H1 (cell line): ENCODE results near the gene SEMA5B.

Experiments
- ATF2 ChIP-seq: IDR thresholded peaks from 2 replicates; pipeline ENCODE4 v1.6.1; 2012; ENCODE audit warnings: low read length, inconsistent platforms
- CTCF ChIP-seq, 3 experiments: IDR thresholded peaks; 1 replicate in 2 of 3; 2 replicates in 1 of 3; pipeline versions ENCODE4 v1.5.1 to v1.6.1; 2011; ENCODE audit warnings: low read length in 3 of 3, mild to moderate bottlenecking in 3 of 3, inconsistent platforms in 2 of 3, low read depth in 1 of 3, moderate library complexity in 1 of 3; ENCODE audit not compliant: insufficient read depth in 1 of 3; ENCODE audit errors: control extremely low read depth in 1 of 3
- EZH2 ChIP-seq: fragments of 200-600 bp; sonication (generic); IDR thresholded peaks from 2 replicates; pipeline ENCODE4 v1.7.1; 2012; ENCODE audit warnings: low read depth, mild to moderate bottlenecking, moderate library complexity, low read length, inconsistent platforms; ENCODE audit not compliant: severe bottlenecking
- KDM1A ChIP-seq: fragments of 200-600, 300-600 bp; sonication (generic); IDR thresholded peaks from 2 replicates; pipeline ENCODE4 v1.7.1; 2016; ENCODE audit warnings: mild to moderate bottlenecking, low read length, borderline replicate concordance
- POLR2A ChIP-seq, 2 experiments: IDR thresholded peaks; 1 replicate in 1 of 2; 2 replicates in 1 of 2; pipeline ENCODE4 v1.6.1; 2011; ENCODE audit warnings: low read depth in 2 of 2, low read length in 2 of 2, mild to moderate bottlenecking in 2 of 2; ENCODE audit errors: control extremely low read depth in 1 of 2

DNA sequence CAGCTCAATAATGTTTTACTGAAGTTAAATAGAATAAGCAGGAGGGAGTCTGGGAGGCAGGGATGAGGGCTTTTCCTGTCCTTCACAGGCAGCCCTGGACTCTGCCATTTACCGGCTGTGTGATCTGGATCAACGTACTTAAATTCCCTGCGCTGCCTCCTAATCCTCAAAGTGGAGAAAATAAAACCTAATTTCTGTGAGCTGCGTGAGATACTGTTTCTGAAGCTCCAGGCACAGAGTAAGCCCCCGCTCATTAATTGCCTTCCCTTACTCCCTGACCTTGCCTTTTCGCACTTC lies 39.0 kb upstream of the SEMA5B start:
- no peak for TF ChIP-seq CTCF (IDR thresholded peaks at IDR 0.05; ENCODE audit: control extremely low read depth in 1 of 3, insufficient read depth in 1 of 3, low read depth in 1 of 3, low read length in 3 of 3)
- no peak for TF ChIP-seq ATF2
- no peak for TF ChIP-seq EZH2
- TF ChIP-seq KDM1A: no peak
- no peak for TF ChIP-seq POLR2A (IDR thresholded peaks at IDR 0.05; ENCODE audit: control extremely low read depth in 1 of 2, low read depth in 2 of 2, low read length in 2 of 2)
